Testis (tissue), 3 donors: ENCODE measurements around the gene PLOD2. TPM values are rescaled to one million over a fixed set of nuclear protein-coding genes. Genes with fewer than 3 reads are reported as not detected.

ENCODE experiments used
- DNase-seq: peaks from one replicate; pipeline ENCODE4 v3.0.0-alpha.2; 2019
- H3K27ac ChIP-seq, 2 donors: fragments of 200-600 bp; sonication (generic); one replicate each; pipeline ENCODE4 v1.5.1; 2019
- H3K27me3 ChIP-seq: fragments of 200-600 bp; sonication (generic); one replicate; pipeline ENCODE4 v1.5.1; 2019
- H3K36me3 ChIP-seq: fragments of 200-600 bp; sonication (generic); one replicate; pipeline ENCODE4 v1.5.1; 2017; ENCODE audit warnings: low read depth; ENCODE audit errors: missing control alignments
- H3K4me1 ChIP-seq: fragments of 200-600 bp; sonication (generic); one replicate; pipeline ENCODE4 v1.5.1; 2019
- H3K4me3 ChIP-seq, 2 donors: fragments of 200-600 bp; sonication (generic); one replicate each; pipeline ENCODE4 v1.5.1; 2017 to 2019
- H3K9me3 ChIP-seq: fragments of 200-600 bp; sonication (generic); one replicate; pipeline ENCODE4 v1.5.1; 2017
- POLR2A ChIP-seq: fragments of 450-650 bp; IDR thresholded peaks from one replicate; pipeline ENCODE4 v1.6.1; 2017; ENCODE audit warnings: antibody characterized with exemption, mild to moderate bottlenecking, moderate library complexity
- WGBS, 2 donors: methylation state at CpG; one replicate each; pipeline ENCODE4 v1.1.5; 2018; 5-methylcytosine and 5-hydroxymethylcytosine counted together
- intact Hi-C: fragments of 100-400 bp; cut with DNase I; formaldehyde crosslinking; loops from one replicate; pipeline ENCODE4 v1.15.1; 2023; ENCODE audit warnings: low total_unique reads
- polyA plus RNA-seq: library from polyadenylated mRNA; stranded (reverse); fragments of 350-450 nt; fragmentation: Illumina TruSeq; extraction: RNeasy Lipid Tissue Mini Kit (QIAGEN cat#74804); gene quantifications from one replicate; pipeline ENCODE4 v1.2.3, GENCODE V29; 2014; ENCODE audit warnings: low read depth, low replicate concordance; ENCODE audit not compliant: insufficient read depth
- total RNA-seq, 2 donors: library from RNA; depleted of rRNA; stranded (reverse); fragments of >200 nt; gene quantifications; one replicate each; pipeline ENCODE4 v1.2.3, GENCODE V29; 2016
- TF ChIP-seq, protein P1 (sequence below), 3 experiments: fragments of 450-650 bp in 2 of 3; fragments of 200-600 bp in 1 of 3; sonication (generic) in 1 of 3; IDR thresholded peaks; one replicate each; pipeline ENCODE4 v1.5.1; 2016 to 2019; ENCODE audit warnings: antibody characterized with exemption in 3 of 3, mild to moderate bottlenecking in 2 of 3, moderate library complexity in 1 of 3

PLOD2 gene
- total and polyA plus RNA-seq, 3 donors from 2014 or later: 9.9 to 20.9 (median 13.4) TPM

DNA sequence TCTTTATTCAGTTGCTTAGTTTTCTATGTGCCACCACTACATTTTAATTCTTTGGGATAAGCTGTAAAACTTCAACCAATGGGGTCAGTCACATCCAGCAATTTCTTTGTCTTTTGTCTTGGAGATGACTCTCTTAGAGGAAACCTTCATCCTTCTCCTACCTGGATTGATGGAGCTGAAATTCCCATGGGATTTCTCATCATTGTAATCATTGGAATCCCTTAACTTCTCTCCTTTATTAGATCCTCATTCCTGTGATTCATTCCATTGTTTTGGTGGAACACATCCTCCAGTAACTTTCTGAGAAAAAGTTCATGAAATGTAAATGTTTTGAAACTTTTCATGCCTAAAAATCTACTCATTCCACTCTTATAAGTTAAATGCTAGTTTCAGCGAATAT lies 9.6 kb upstream of the PLOD2 start:
- Histone ChIP-seq H3K27me3 (no peaks in the 10 kb centered on the region), H3K36me3 (no peaks in the 10 kb centered on the region), H3K27ac (no peak overlapping the region), H3K4me3 (no peak overlapping the region), H3K4me1 (no peaks in the 10 kb centered on the region), H3K9me3 (no peaks in the 10 kb centered on the region)
- intact Hi-C loops: no loop called here
- TF ChIP-seq, protein P1, sequence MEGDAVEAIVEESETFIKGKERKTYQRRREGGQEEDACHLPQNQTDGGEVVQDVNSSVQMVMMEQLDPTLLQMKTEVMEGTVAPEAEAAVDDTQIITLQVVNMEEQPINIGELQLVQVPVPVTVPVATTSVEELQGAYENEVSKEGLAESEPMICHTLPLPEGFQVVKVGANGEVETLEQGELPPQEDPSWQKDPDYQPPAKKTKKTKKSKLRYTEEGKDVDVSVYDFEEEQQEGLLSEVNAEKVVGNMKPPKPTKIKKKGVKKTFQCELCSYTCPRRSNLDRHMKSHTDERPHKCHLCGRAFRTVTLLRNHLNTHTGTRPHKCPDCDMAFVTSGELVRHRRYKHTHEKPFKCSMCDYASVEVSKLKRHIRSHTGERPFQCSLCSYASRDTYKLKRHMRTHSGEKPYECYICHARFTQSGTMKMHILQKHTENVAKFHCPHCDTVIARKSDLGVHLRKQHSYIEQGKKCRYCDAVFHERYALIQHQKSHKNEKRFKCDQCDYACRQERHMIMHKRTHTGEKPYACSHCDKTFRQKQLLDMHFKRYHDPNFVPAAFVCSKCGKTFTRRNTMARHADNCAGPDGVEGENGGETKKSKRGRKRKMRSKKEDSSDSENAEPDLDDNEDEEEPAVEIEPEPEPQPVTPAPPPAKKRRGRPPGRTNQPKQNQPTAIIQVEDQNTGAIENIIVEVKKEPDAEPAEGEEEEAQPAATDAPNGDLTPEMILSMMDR (IDR thresholded peaks at IDR 0.05): no peak
- TF ChIP-seq POLR2A: no peak
- 97 to 98% methylated on average over 1 of the region's 1 CpG for WGBS, 2 donors
- no peak for DNase-seq

DNA sequence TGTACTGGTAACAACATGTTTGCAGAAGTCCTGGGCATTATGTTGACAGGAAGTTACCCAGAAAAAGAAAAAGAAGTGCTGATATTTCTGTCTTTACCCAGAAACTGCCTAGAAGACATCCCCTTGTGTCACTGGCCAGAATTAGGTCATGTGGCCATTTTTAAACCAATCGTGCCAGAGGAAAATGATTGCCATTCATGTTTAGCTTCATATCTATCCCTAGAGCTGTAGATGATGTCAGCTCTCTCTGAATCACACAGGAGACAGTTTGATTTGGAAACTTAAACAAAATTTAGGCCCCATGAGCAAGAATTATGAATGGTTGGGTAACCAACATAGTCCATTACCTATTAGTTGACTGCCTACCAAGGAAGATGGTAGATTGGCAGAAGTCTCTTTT lies 8.9 kb upstream of the PLOD2 start:
- no peaks in the 10 kb centered on the region for H3K27me3 ChIP-seq
- no peak overlapping the region for H3K27ac ChIP-seq
- 91 to 100% methylated on average over 1 of the region's 1 CpG for WGBS, 2 donors
- no peaks in the 10 kb centered on the region for H3K9me3 ChIP-seq
- H3K36me3 ChIP-seq: no peaks in the 10 kb centered on the region
- no peak for TF ChIP-seq POLR2A
- TF ChIP-seq, protein P1 (IDR thresholded peaks at IDR 0.05): no peak
- intact Hi-C loops: no loop called here
- H3K4me3 ChIP-seq: no peak overlapping the region
- H3K4me1 ChIP-seq: no peaks in the 10 kb centered on the region
- no peak for DNase-seq

DNA sequence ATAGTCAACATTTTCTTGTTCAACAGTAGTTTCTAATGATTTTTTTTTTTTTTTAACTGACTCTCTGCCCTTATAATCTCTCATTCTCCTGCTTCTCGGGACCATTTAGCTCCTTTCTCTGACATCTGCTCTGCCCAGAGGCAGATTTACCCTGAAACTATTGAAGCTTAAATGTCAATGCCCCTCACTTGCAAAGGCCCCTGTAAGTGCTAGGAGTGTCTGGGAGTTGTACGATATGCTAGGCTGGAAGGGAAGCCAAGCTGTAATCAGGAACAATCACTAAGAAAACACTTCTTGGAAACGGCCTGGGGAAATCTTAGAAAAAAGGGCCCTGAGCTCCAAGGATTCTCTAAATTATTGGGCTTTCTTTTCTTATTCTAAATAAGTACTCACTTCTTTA lies 5.8 kb upstream of the PLOD2 start:
- Histone ChIP-seq H3K4me1 (no peaks in the 10 kb centered on the region), H3K27ac (no peak overlapping the region), H3K27me3 (no peaks in the 10 kb centered on the region), H3K4me3 (no peak overlapping the region), H3K36me3 (no peaks in the 10 kb centered on the region), H3K9me3 (no peaks in the 10 kb centered on the region)
- TF ChIP-seq, protein P1 (IDR thresholded peaks at IDR 0.05): no peak
- TF ChIP-seq POLR2A: no peak
- intact Hi-C loops: no loop called here
- DNase-seq: no peak
- 47 to 58% methylated on average over 3 of the region's 3 CpGs for whole genome bisulfite sequencing, 2 donors

DNA sequence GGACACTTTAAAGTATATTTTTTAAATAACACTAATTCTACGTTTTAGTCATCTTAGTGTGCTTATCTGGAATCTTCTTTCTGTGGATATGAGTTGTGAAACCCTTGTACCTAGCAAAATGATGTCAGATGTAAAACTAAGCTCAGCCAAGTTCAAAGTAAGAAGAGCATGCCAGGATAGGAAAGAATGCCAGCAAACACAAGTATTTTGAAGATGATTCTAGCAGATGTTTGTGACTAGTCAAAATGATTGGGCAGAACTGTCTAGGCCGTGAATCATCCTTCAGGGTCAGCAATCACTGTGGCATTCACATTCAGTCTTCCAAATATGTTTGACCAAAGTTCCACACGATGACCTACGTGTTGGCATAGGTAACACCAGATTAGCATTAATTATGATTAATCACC lies 5.4 kb upstream of the PLOD2 start:
- 69 to 73% methylated on average over 4 of the region's 4 CpGs for WGBS, 2 donors
- intact Hi-C loops: no loop called here
- DNase-seq: no peak
- H3K27me3 ChIP-seq: no peaks in the 10 kb centered on the region
- no peaks in the 10 kb centered on the region for H3K9me3 ChIP-seq
- no peaks in the 10 kb centered on the region for H3K4me1 ChIP-seq
- no peak overlapping the region for H3K4me3 ChIP-seq
- TF ChIP-seq POLR2A: no peak
- TF ChIP-seq, protein P1 (IDR thresholded peaks at IDR 0.05): no peak
- H3K36me3 ChIP-seq: no peaks in the 10 kb centered on the region
- H3K27ac ChIP-seq: no peak overlapping the region

DNA sequence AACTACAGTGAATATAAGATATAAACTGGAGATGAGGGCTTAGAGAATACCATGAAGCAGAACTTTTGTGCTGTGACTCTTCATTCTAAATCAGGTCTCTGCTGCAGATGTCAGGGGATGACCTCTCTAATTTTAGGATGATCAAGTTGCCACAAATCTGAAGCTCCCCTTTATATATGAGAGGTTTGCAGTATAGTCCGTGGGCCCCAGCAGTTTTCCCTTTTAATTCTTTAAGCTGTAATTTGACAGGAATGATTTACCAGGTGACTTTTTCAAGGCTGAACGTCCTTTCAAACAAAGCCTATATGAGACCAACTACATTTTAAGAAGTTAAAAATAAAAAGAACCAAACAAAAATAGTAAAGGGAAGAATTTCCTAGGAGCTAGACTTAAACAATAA lies 4.9 kb upstream of the PLOD2 start:
- Histone ChIP-seq H3K9me3 (no peaks in the 10 kb centered on the region), H3K36me3 (no peaks in the 10 kb centered on the region), H3K27ac (no peak overlapping the region), H3K27me3 (no peaks in the 10 kb centered on the region), H3K4me1 (no peaks in the 10 kb centered on the region), H3K4me3 (no peak overlapping the region)
- DNase-seq: no peak
- WGBS, 2 donors: 80 to 89% methylated on average over 2 of the region's 2 CpGs
- intact Hi-C loops: no loop called here
- TF ChIP-seq POLR2A: no peak
- TF ChIP-seq, protein P1 (IDR thresholded peaks at IDR 0.05): no peak
